SK-N-MC (cell line): ENCODE measurements around the gene TGFB1I1.

Source experiments
- EZH2 ChIP-seq: fragments of 200-600 bp; sonication (generic); IDR thresholded peaks from one replicate; pipeline ENCODE4 v1.6.1; 2017; ENCODE audit warnings: antibody characterized with exemption
- FOXP2 ChIP-seq: optimal IDR thresholded peaks from 2 replicates; pipeline ENCODE3; 2011; ENCODE audit warnings: mild to moderate bottlenecking, moderate library complexity; ENCODE audit not compliant: insufficient read depth; ENCODE audit errors: extremely low read length, control extremely low read depth
- POLR2AphosphoS5 ChIP-seq: IDR thresholded peaks from 2 replicates; pipeline ENCODE4 v1.6.1; 2012; ENCODE audit warnings: mild to moderate bottlenecking, low read depth, low read length, borderline replicate concordance

DNA sequence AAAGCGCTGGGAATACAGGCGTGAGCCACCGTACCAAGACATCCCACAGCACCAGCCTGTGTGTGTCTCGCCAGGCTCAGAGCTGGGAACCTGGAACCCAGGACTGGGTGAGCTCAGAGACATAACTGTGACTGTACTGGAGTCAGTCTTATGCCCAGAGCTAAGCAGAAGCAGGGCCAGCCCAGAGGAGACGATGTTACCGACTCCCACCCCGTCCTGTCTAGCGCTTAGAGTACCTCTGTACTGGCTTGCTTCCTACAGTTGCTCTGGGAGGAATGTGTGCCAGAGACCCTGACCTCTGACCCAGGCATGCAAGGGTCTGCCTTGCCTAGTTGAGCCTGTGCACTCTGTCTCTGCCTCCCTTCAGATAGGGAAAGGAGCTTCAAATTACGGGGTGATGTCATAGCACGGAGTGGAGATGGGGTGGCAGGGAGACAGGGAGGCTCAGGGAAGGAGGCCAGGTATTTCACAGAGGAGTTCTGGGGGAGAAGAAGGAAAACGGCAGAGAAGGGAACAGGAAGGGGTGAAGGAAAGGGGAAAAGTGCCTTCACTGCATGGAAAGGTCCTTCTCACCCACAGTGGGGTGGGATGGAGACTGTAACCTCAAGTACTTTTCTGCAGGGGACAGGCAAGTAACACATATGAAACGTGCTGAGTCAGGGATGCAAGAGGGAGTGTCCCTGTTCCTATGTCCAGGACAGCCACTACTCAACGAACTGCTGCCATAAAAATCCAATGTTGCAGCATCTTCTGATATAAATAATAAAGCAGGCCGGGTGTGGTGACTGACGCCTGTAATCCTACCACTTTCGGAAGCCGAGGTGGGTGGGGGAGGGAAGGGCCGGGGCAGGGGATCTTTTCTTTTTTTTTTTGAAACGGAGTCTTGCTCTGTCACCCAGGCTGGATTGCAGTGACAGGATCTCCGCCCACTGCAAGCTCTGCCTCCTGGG lies 18.4 kb upstream of the TGFB1I1 start:
- TF ChIP-seq POLR2AphosphoS5, result no peak
- no peak for TF ChIP-seq EZH2
- no peak for TF ChIP-seq FOXP2
